Spleen (tissue), 13 donors: Measurements from ENCODE around the gene SLC25A41. TPM values are rescaled to one million over a fixed set of nuclear protein-coding genes. Genes with fewer than 3 reads are reported as not detected.
A peak's percentile ranks its signal among the peaks of the same experiment; 100 is the strongest.

Source experiments
- DNase-seq: peaks from one replicate; pipeline ENCODE4 v3.0.0-alpha.2; 2020
- H3K27ac ChIP-seq, 8 donors: fragments of 200-600 bp; sonication (generic) in 7 of 8; 1 replicate in 4 of 8; 2 replicates in 4 of 8; pipeline versions ENCODE4 v1.5.0 to v1.8.0; 2016 to 2021; ENCODE audit warnings: inconsistent platforms in 4 of 8, mild to moderate bottlenecking in 4 of 8, moderate library complexity in 1 of 8
- H3K27me3 ChIP-seq, 7 donors: fragments of 200-600 bp; sonication (generic) in 6 of 7; replicated peaks in 1 of 7; 1 replicate in 4 of 7; 2 replicates in 3 of 7; pipeline versions ENCODE4 v1.5.0 to v1.8.0; 2016 to 2021; ENCODE audit warnings: inconsistent platforms in 3 of 7, mild to moderate bottlenecking in 1 of 7
- H3K36me3 ChIP-seq, 6 donors: fragments of 200-600 bp; sonication (generic) in 5 of 6; 1 replicate in 4 of 6; 2 replicates in 2 of 6; pipeline versions ENCODE4 v1.5.0 to v1.8.0; 2016 to 2021; ENCODE audit warnings: inconsistent platforms in 2 of 6
- H3K4me1 ChIP-seq, 6 donors: fragments of 200-600 bp; sonication (generic) in 5 of 6; 1 replicate in 3 of 6; 2 replicates in 3 of 6; pipeline versions ENCODE4 v1.5.0 to v1.8.0; 2016 to 2021; ENCODE audit warnings: inconsistent platforms in 3 of 6
- H3K4me3 ChIP-seq, 8 donors: fragments of 200-600 bp; sonication (generic) in 7 of 8; 1 replicate in 4 of 8; 2 replicates in 4 of 8; pipeline versions ENCODE4 v1.5.0 to v1.8.0; 2016 to 2021; ENCODE audit warnings: inconsistent platforms in 4 of 8, mild to moderate bottlenecking in 4 of 8, moderate library complexity in 2 of 8
- H3K9me3 ChIP-seq, 8 donors: fragments of 200-600 bp; sonication (generic) in 7 of 8; 1 replicate in 4 of 8; 2 replicates in 4 of 8; pipeline versions ENCODE4 v1.5.0 to v1.8.0; 2016 to 2021; ENCODE audit warnings: inconsistent platforms in 4 of 8
- CTCF ChIP-seq, 11 experiments: fragments of 200-600 bp in 7 of 11; fragments of 450-650 bp in 4 of 11; sonication (generic) in 4 of 11; IDR thresholded peaks in 8 of 11; conservative IDR thresholded peaks in 3 of 11; 1 replicate in 7 of 11; 2 replicates in 4 of 11; pipeline versions ENCODE4 v1.4.0 to v1.8.0; 2016 to 2021; ENCODE audit warnings: antibody characterized with exemption in 11 of 11, inconsistent platforms in 4 of 11, mild to moderate bottlenecking in 1 of 11
- POLR2A ChIP-seq, 3 donors: fragments of 450-650 bp; IDR thresholded peaks; one replicate each; pipeline ENCODE4 v1.5.1; 2017; ENCODE audit warnings: antibody characterized with exemption in 3 of 3, mild to moderate bottlenecking in 1 of 3
- POLR2AphosphoS5 ChIP-seq, 3 donors: sonication (generic); formaldehyde crosslinking; IDR thresholded peaks; one replicate each; pipeline ENCODE4 v1.5.1; 2017; ENCODE audit warnings: antibody characterized with exemption in 3 of 3
- WGBS, 5 donors: extraction: QIAGEN DNeasy Blood & Tissue Kit in 3 of 5; methylation state at CpG; one replicate each; pipeline versions ENCODE4 v1.1.5 to v1.1.7; 2013 to 2018; 5-methylcytosine and 5-hydroxymethylcytosine counted together
- intact Hi-C: fragments of 100-400 bp; cut with DNase I; formaldehyde crosslinking; loops from one replicate; pipeline ENCODE4 v1.15.0; 2023; ENCODE audit warnings: low total_unique reads
- long read RNA-seq, 2 donors: transcript quantifications; one replicate each; lab custom pipeline, GENCODE V29; 2026
- polyA plus RNA-seq, 3 donors: library from polyadenylated mRNA; stranded (reverse); fragments of 200-250 nt; gene quantifications; one replicate each; pipeline ENCODE4 v1.2.1, GENCODE V29; 2013
- total RNA-seq, 7 donors: library from RNA; depleted of rRNA in 3 of 7; stranded (reverse); fragments of >200 nt in 3 of 7; fragmentation: NEBNext Ultra II Directional in 4 of 7; extraction: Animal tissue kit (Norgen Biotek cat#: 25700) in 4 of 7; gene quantifications; one replicate each; pipeline versions ENCODE4 v1.1.0 to v1.2.1, GENCODE V29; 2016 to 2021
- donor health status: healthy with polysubstance abuse.
- donor health status: DM: no; HTN: no; CAD: no; lungs with moderate emphysema.
- donor health status: DM: no; HTN: no; CAD: no.
- donor health status: Bipolar disorder and iron deficiency.
- donor health status: healthy.
- donor health status: DM: no; HTN: no; CAD: no.
- donor health status: DM: yes; HTN: yes; CAD: no.

The SLC25A41 gene
- total RNA-seq: under 1 TPM in 1 of 7 donors, not detected in 6; 0.58 TPM
- under 1 TPM; 0.18 to 0.77 (median 0.35) TPM for polyA plus RNA-seq
- long read RNA-seq, donor 1: 0 reads
- long read RNA-seq, donor 2: 0 reads

DNA sequence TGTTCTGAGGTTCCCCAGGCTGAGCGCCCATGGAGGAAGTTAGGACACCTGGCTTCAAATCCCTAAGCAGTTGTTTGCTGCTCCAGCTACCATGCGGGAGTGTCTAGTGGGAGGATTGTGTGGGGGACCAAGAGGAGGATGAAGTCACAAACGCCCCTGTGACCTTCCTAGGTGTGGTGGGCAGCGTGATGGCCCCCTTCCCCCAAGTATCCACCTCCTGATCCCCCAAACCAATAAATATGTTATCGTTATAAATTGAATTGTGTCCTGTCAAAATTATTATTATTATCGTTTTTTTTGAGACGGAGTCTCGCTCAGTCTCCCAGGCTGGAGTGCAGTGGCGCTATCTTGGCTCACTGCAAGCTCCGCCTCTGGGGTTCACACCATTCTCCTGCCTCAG is at the start of gene SLC25A41:
Gene SLC25A41, minus strand, starts transcription at position 101 of the 400 bp plus-strand sequence. Its CDS starts 70 bp downstream, at position 31.
- no peaks in the 10 kb centered on the region for H3K27me3 ChIP-seq
- no peaks in the 10 kb centered on the region for H3K9me3 ChIP-seq
- no peak for TF ChIP-seq POLR2AphosphoS5 (IDR thresholded peaks at IDR 0.05)
- TF ChIP-seq POLR2A (IDR thresholded peaks at IDR 0.05): no peak
- TF ChIP-seq CTCF (IDR thresholded peaks at IDR 0.05 in 8 of 11, conservative IDR thresholded peaks at IDR 0.05 in 3 of 11): no peak
- no peak within 1 kb of the TSS for H3K4me3 ChIP-seq
- 84 to 93% (median 92%) methylated on average over 10 of the region's 10 CpGs for WGBS, 5 donors
- H3K4me1 ChIP-seq: peaks cover 0 to 3% (median 0%) of the 10 kb centered on the region in 6 donors
- no peak within 1 kb of the TSS for H3K27ac ChIP-seq
- intact Hi-C loops: no loop called here
- no peak for DNase-seq
- H3K36me3 ChIP-seq: no peaks in the 10 kb centered on the region

DNA sequence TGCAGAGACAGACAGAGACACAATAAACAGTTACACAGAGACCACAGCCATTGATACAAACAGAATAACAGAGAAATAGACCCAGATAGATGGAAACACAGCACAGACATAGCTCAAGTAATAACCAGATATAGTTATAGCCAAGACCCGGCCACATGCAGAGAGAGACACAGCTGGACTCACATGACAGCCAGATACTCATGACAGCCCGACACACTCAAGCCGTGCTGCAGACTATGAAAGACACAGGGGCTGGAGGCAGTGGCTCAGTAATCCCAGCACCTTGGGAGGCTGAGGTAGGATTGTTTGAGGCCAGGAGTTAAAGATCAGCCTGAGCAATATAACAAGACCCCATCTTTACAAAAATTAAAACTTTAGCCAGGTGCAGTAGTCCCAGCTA is 49.7 kb upstream of the SLC25A41 start:
- intact Hi-C loops: no loop called here
- Histone ChIP-seq H3K36me3 (peaks cover 0 to 18% (median 3%) of the 10 kb centered on the region in 6 donors), H3K4me1 (peaks cover 0 to 47% (median 19%) of the 10 kb centered on the region in 6 donors), H3K27ac (no peak overlapping the region), H3K9me3 (no peaks in the 10 kb centered on the region), H3K4me3 (no peak overlapping the region), H3K27me3 (no peaks in the 10 kb centered on the region)
- no peak for TF ChIP-seq POLR2A (IDR thresholded peaks at IDR 0.05)
- no peak for TF ChIP-seq POLR2AphosphoS5 (IDR thresholded peaks at IDR 0.05)
- no peak for TF ChIP-seq CTCF (IDR thresholded peaks at IDR 0.05 in 8 of 11, conservative IDR thresholded peaks at IDR 0.05 in 3 of 11)
- WGBS, 5 donors: 57 to 89% (median 82%) methylated on average over 3 of the region's 3 CpGs
- DNase-seq: no peak

DNA sequence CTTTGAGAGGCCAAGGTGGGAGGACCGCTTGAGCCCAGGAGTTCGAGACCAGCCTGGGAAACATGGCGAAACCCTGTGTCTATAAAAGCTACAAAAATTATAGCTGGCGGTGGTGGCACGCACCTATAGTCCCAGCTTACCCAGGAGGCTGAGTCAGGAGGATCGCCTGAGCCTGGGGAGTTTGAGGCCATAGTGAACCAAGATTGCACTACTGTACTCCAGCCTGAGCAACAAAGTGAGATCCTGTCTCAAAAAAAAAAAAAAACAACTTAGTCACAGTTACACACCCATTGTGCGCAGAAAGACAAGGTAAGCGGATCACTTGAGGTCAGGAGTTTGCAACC is 48.8 kb upstream of the SLC25A41 start:
- intact Hi-C loops: no loop called here
- H3K4me1 ChIP-seq: peaks cover 0 to 47% (median 19%) of the 10 kb centered on the region in 6 donors
- no peak for TF ChIP-seq POLR2A (IDR thresholded peaks at IDR 0.05)
- no peak for TF ChIP-seq CTCF (IDR thresholded peaks at IDR 0.05 in 8 of 11, conservative IDR thresholded peaks at IDR 0.05 in 3 of 11)
- no peak for TF ChIP-seq POLR2AphosphoS5 (IDR thresholded peaks at IDR 0.05)
- H3K27ac ChIP-seq: peak overlapping the region; percentile 83 to 96 (median 90)
- WGBS, 5 donors: 90 to 93% (median 92%) methylated on average over 8 of the region's 8 CpGs
- no peaks in the 10 kb centered on the region for H3K9me3 ChIP-seq
- no peaks in the 10 kb centered on the region for H3K27me3 ChIP-seq
- H3K36me3 ChIP-seq: peaks cover 0 to 27% (median 3%) of the 10 kb centered on the region in 6 donors
- DNase-seq: no peak
- peak overlapping the region in 3 of 8 donors; percentile 56 to 76 (median 58) for H3K4me3 ChIP-seq

DNA sequence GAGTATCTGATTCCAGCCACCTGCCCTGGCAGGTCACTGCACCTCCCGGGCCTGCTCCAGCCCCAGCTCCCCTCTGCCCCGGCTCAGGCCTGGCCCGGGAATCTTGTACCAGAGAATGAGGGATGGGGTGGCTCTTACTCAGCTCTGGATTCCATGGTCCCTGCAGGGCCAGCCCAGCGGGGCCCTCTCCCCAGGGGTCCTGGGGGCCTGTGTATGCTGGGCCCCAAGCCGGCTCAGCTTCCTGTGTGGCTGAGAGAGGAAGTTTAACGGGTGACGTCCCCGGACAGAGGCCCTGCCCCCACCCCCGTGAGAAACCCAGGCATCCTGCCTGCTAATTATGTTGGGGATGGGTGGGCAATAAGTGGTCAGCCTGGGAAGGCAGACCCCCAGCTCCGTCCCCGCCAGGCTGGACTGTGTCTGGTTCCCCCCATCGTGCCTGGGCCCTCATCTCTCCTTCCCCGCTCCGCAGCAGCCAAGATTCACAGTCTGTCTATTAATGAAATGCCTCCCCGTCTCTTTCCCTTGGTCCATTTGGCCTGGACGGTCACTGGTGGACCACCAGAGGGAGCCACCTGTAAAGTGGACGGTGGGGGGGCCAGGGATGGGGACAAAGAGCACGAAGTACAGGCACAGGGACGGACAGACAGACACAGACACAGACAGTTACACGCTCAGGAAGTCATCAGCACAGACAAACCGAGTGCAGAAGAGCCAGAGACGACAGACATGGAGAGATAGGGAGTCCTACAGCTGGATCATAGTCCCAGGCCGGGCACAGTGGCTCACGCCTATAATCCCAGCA is 48.2 kb upstream of the SLC25A41 start, which contains the start of gene DENND1C:
Gene DENND1C, minus strand, starts transcription at position 247 of the 802 bp plus-strand sequence. Its CDS starts 92 bp downstream, at position 155.
- H3K36me3 ChIP-seq: peaks cover 0 to 33% (median 8%) of the 10 kb centered on the region in 6 donors
- intact Hi-C loops: no loop called here
- DNase-seq: peak; percentile 95
- TF ChIP-seq POLR2A (IDR thresholded peaks at IDR 0.05) (no peak), CTCF (IDR thresholded peaks at IDR 0.05 in 8 of 11, conservative IDR thresholded peaks at IDR 0.05 in 3 of 11) (peak in 10 of 11 experiments; percentile 43 to 77 (median 68)), POLR2AphosphoS5 (IDR thresholded peaks at IDR 0.05) (peak; percentile 79 to 89 (median 83))
- 10 to 19% (median 14%) methylated on average over 20 to 24 of the region's 24 CpGs for WGBS, 5 donors
- peak within 1 kb of the TSS; percentile 42 to 76 (median 57) for H3K4me3 ChIP-seq
- H3K27ac ChIP-seq: peak within 1 kb of the TSS; percentile 83 to 96 (median 90)
- H3K9me3 ChIP-seq: no peaks in the 10 kb centered on the region
- peaks cover 0 to 5% (median 0%) of the 10 kb centered on the region in 7 donors for H3K27me3 ChIP-seq
- peaks cover 0 to 53% (median 20%) of the 10 kb centered on the region in 6 donors for H3K4me1 ChIP-seq
